Embryonic facial prominence (tissue), 1 donor: ENCODE results near the gene CEBPA.
"Not testable (repeated sequence)": the region's sequence is repeated elsewhere in the genome, so short reads cannot be mapped to it uniquely, and the experiment has no call there.

Experiments used
- DNase-seq: peaks from one replicate; pipeline ENCODE4 v3.0.0-alpha.2; 2016; ENCODE audit errors: extremely low spot score

Gene CEBPA

GRCh38 chr19:33325920-33326319 lies 23.6 kb upstream of the CEBPA start:
- DNase-seq = no peak

GRCh38 chr19:33324628-33325027 lies 22.3 kb upstream of the CEBPA start:
- no peak for DNase-seq

GRCh38 chr19:33323093-33323820 lies 20.9 kb upstream of the CEBPA start:
- DNase-seq = no peak

GRCh38 chr19:33320636-33321035 lies 18.3 kb upstream of the CEBPA start:
- DNase-seq = peak; percentile 4

GRCh38 chr19:33317991-33318390 lies 15.7 kb upstream of the CEBPA start:
- DNase-seq = not testable (repeated sequence)

- peak; percentile 1 for DNase-seq
Observed at GRCh38 chr19:33317517-33317916, 15.2 kb upstream of the CEBPA start.

GRCh38 chr19:33316541-33317264 lies 14.4 kb upstream of the CEBPA start:
- DNase-seq = peak; percentile 3

GRCh38 chr19:33312808-33313207 lies 10.5 kb upstream of the CEBPA start:
- not testable (repeated sequence) for DNase-seq

GRCh38 chr19:33312065-33312464 lies 9.7 kb upstream of the CEBPA start:
- DNase-seq = no peak

GRCh38 chr19:33311326-33311682 lies 9.0 kb upstream of the CEBPA start:
- DNase-seq = no peak

- DNase-seq = no peak
Observed at GRCh38 chr19:33310606-33311325, 8.4 kb upstream of the CEBPA start.

- no peak for DNase-seq
Observed at GRCh38 chr19:33309826-33310225, 7.5 kb upstream of the CEBPA start.

GRCh38 chr19:33306853-33307792 lies 4.8 kb upstream of the CEBPA start:
- DNase-seq = no peak

GRCh38 chr19:33306191-33306590 lies 3.9 kb upstream of the CEBPA start:
- DNase-seq = no peak

- DNase-seq = no peak
Observed at GRCh38 chr19:33304760-33305647, 2.7 kb upstream of the CEBPA start.

GRCh38 chr19:33304371-33304759 lies 2.0 kb upstream of the CEBPA start:
- no peak for DNase-seq

GRCh38 chr19:33303791-33304345 lies 1.5 kb upstream of the CEBPA start:
- DNase-seq = no peak

- DNase-seq = no peak
Observed at GRCh38 chr19:33302974-33303790, 848 bp upstream of the CEBPA start.

- DNase-seq = no peak
Observed at GRCh38 chr19:33301900-33302174, 497 bp downstream of the CEBPA start.
